Measurements from ENCODE around the gene MSANTD1.

Gene MSANTD1

DNA sequence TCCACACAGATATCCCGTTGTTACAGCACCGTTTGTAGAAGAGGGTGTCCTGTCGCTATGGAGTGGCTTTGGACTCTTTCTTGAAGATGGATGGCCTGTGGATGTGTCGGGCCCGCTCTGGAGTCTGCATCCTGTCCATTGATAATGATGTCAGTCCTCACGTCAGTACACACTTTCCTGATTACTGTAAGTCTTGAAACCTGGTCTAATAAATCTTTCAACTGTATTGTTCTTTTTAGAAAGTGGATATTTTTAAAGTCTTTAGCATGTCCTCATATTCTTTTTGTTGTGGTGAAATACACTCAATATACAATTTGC is 14.9 kb downstream of the MSANTD1 start:
- DNase-seq: no peak
- peaks cover 11% of the 10 kb centered on the region for H3K4me1 Mint-ChIP-seq

DNA sequence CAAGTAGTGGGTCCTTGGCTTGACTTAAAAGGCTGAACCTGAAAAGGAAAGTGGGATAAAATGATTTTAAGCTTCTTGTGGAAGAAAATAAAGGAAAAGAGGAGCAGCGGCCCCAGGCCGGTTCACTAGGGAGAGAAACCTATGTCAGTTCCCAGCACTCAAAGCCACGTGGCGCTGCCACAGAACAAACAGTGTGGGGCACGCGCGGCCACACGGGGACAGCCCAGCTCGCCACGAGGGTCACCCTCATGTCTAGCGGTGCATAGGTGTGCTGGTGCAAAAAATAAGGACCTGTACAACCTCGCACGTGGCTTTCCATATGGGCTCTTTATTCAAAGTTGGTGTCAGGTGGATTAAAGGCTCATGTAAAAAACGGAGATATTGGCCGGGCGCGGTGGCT is 17.1 kb downstream of the MSANTD1 start:
- Mint-ChIP-seq H3K9me3 (no peaks in the 10 kb centered on the region), H3K4me3 (no peak overlapping the region), H3K4me1 (peaks cover 11% of the 10 kb centered on the region), H3K27ac (peak overlapping the region; percentile 78), H3K27me3 (ENCODE audit: low read depth, poor library complexity) (peaks cover 4% of the 10 kb centered on the region), H3K36me3 (ENCODE audit: low read depth) (no peaks in the 10 kb centered on the region)
- DNase-seq: no peak
- TF ChIP-seq, protein P1, sequence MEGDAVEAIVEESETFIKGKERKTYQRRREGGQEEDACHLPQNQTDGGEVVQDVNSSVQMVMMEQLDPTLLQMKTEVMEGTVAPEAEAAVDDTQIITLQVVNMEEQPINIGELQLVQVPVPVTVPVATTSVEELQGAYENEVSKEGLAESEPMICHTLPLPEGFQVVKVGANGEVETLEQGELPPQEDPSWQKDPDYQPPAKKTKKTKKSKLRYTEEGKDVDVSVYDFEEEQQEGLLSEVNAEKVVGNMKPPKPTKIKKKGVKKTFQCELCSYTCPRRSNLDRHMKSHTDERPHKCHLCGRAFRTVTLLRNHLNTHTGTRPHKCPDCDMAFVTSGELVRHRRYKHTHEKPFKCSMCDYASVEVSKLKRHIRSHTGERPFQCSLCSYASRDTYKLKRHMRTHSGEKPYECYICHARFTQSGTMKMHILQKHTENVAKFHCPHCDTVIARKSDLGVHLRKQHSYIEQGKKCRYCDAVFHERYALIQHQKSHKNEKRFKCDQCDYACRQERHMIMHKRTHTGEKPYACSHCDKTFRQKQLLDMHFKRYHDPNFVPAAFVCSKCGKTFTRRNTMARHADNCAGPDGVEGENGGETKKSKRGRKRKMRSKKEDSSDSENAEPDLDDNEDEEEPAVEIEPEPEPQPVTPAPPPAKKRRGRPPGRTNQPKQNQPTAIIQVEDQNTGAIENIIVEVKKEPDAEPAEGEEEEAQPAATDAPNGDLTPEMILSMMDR (IDR thresholded peaks at IDR 0.05): no peak

More for the DNA sequence above, 14.9 kb downstream of the MSANTD1 start:
- H3K4me3 Mint-ChIP-seq: no peak overlapping the region
- peaks cover 4% of the 10 kb centered on the region for H3K27me3 Mint-ChIP-seq (ENCODE audit: low read depth, poor library complexity)
- TF ChIP-seq, protein P1 (IDR thresholded peaks at IDR 0.05): no peak
- no peaks in the 10 kb centered on the region for H3K36me3 Mint-ChIP-seq (ENCODE audit: low read depth)
- no peak overlapping the region for H3K27ac Mint-ChIP-seq
- H3K9me3 Mint-ChIP-seq: no peaks in the 10 kb centered on the region

DNA sequence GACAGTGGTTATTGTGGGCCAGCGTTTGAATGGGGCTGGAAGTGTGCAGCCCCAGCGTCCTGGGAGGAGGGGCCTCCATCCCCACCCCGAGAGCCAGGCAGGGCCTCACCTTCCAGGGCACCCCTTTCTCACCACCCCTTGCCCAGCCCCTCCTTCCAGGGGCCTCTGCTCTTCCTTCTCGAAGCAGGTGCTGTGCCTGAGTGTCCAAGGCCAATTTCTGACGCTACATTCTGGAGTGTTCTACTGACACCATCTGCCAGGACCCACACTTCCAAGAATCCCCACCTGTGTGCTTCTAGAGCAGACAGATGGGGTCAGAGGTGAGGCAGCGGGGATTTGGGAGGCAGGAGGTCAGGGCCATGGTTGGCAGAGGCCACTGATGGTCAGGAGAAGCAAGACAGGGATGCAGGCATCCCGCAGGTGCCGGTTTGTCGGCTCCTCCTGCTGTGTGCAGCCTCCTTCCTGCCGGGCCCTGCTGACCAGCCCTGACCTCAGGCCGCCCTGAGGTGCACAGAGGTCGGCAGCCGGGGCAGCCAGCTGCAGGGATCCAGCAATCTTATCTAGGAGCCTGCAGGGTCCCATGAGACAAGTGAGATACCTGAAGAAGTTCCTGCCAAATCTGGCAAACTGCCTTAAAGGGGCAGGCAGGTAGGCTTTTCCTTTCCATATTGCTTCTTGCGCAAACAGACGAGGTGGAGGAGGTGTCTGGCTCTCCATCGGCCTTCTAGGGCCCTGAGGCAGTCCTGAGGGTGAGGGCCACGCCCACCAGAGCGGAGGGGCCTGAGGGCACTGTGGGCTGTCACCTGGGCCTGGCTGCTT is 18.8 kb downstream of the MSANTD1 start:
- H3K4me1 Mint-ChIP-seq: peaks cover 11% of the 10 kb centered on the region
- no peak for DNase-seq
- TF ChIP-seq, protein P1 (IDR thresholded peaks at IDR 0.05): no peak
- no peak overlapping the region for H3K27ac Mint-ChIP-seq
- peaks cover 8% of the 10 kb centered on the region for H3K27me3 Mint-ChIP-seq (ENCODE audit: low read depth, poor library complexity)
- H3K9me3 Mint-ChIP-seq: no peaks in the 10 kb centered on the region
- no peaks in the 10 kb centered on the region for H3K36me3 Mint-ChIP-seq (ENCODE audit: low read depth)
- H3K4me3 Mint-ChIP-seq: no peak overlapping the region

DNA sequence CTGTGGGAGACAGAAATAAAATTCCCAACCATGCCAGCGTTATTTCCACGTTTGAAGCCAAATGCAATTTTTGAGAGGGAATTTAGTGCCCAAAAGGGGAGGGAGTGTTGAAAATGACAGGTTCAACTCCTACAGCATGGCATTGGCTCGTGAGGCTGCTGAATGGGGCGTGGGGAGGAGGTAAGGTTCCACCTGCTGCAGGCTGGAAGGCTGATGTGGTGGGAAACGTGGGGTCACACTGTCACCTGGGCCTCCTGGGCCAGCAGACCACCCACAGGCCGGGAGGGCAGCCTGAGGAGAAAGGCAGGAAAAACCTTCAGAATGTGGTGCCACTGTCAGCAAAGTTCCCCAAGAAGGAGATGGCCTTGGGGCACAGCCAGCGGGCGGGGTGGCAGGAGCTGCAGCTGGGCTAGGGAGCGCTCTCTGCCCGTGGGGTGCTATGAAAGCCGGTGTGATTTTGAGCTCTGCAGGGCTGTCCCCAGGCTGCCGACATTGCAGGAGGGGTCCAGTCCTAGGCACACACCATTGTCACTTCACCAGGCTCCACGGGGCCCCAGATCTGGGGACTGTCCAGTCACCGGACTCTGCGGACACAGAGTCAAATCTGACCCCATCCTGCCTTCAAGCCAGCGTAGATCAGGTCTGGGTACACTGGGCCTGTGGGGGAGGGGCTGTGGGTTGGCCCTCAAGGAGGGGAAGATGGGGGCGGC is 19.6 kb downstream of the MSANTD1 start:
- no peaks in the 10 kb centered on the region for H3K9me3 Mint-ChIP-seq
- no peak overlapping the region for H3K4me3 Mint-ChIP-seq
- DNase-seq: no peak
- no peak overlapping the region for H3K27ac Mint-ChIP-seq
- TF ChIP-seq, protein P1 (IDR thresholded peaks at IDR 0.05): no peak
- peaks cover 8% of the 10 kb centered on the region for H3K27me3 Mint-ChIP-seq (ENCODE audit: low read depth, poor library complexity)
- no peaks in the 10 kb centered on the region for H3K36me3 Mint-ChIP-seq (ENCODE audit: low read depth)
- peaks cover 11% of the 10 kb centered on the region for H3K4me1 Mint-ChIP-seq

DNA sequence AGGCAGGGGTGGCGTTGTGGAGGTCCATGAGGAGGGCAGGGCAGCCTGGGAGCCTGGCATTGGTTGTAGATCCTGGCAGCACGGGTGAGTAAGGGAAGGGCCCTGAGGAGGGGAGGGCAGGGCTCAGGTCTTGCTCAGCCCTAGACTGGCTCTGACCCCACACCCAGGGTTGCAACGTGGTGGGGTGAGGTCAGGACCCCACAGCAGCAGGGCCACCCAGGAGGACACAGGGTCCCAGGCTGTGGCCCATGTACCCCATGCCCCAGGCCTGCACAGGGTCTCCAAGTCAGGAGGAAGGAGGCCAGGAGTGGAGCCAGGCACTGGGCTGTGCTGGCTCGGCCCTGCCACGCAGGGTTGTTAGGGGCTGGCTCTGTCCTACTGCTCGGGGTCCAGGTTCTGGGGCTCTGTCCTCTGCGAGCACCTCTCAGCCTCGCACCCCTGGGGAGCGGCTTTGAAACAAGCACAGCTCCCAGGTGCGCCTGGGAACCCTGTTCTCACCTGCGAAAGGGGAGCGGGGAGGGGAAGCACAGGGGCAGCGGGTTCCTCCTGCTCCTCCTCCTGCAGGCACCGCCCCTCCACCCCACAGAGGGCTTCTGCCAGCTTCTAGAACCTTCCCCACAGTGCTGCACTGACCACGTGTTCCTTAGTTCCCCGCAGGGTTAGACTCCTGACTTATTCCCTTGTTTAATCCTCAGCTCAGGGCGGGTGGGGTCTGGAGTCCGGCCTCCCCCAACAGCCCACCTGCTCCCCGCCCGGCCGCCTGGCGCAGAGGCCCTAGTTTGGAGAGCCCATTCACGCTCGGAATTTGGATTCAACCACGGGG is 20.4 kb downstream of the MSANTD1 start:
- TF ChIP-seq, protein P1 (IDR thresholded peaks at IDR 0.05): no peak
- Mint-ChIP-seq H3K9me3 (no peaks in the 10 kb centered on the region), H3K4me1 (peaks cover 11% of the 10 kb centered on the region), H3K27me3 (ENCODE audit: low read depth, poor library complexity) (peaks cover 8% of the 10 kb centered on the region), H3K4me3 (no peak overlapping the region), H3K27ac (no peak overlapping the region), H3K36me3 (ENCODE audit: low read depth) (no peaks in the 10 kb centered on the region)
- no peak for DNase-seq
